ENCODE results near the gene NTN1.

The NTN1 gene

GRCh38 chr17:9229826-9230201 lies 208.5 kb downstream of the NTN1 start:
- no peak overlapping the region for H3K4me3 ChIP-seq (ENCODE audit: low read depth, low read length)

GRCh38 chr17:9230346-9230745 lies 209.0 kb downstream of the NTN1 start:
- no peak overlapping the region for H3K4me3 ChIP-seq (ENCODE audit: low read depth, low read length)

More at GRCh38 chr17:9229826-9230201, 208.5 kb downstream of the NTN1 start:
- no peak for TF ChIP-seq CTCF (IDR thresholded peaks at IDR 0.05; ENCODE audit: borderline replicate concordance, insufficient read depth, low read depth, low read length)

GRCh38 chr17:9230861-9231260 lies 209.6 kb downstream of the NTN1 start:
- H3K4me3 ChIP-seq (ENCODE audit: low read depth, low read length), result no peak overlapping the region
- no peak for TF ChIP-seq CTCF (IDR thresholded peaks at IDR 0.05; ENCODE audit: borderline replicate concordance, insufficient read depth, low read depth, low read length)

More at GRCh38 chr17:9230346-9230745, 209.0 kb downstream of the NTN1 start:
- TF ChIP-seq CTCF (IDR thresholded peaks at IDR 0.05; ENCODE audit: borderline replicate concordance, insufficient read depth, low read depth, low read length), result no peak

- no peak for TF ChIP-seq CTCF (IDR thresholded peaks at IDR 0.05; ENCODE audit: borderline replicate concordance, insufficient read depth, low read depth, low read length)
- H3K4me3 ChIP-seq (ENCODE audit: low read depth, low read length), result no peak overlapping the region
Measured at GRCh38 chr17:9231449-9232154, 210.3 kb downstream of the NTN1 start.

GRCh38 chr17:9232155-9232475 lies 210.8 kb downstream of the NTN1 start:
- TF ChIP-seq CTCF (IDR thresholded peaks at IDR 0.05; ENCODE audit: borderline replicate concordance, insufficient read depth, low read depth, low read length), result no peak
- no peak overlapping the region for H3K4me3 ChIP-seq (ENCODE audit: low read depth, low read length)

GRCh38 chr17:9232591-9233270 lies 211.4 kb downstream of the NTN1 start:
- no peak overlapping the region for H3K4me3 ChIP-seq (ENCODE audit: low read depth, low read length)
- TF ChIP-seq CTCF (IDR thresholded peaks at IDR 0.05; ENCODE audit: borderline replicate concordance, insufficient read depth, low read depth, low read length), result no peak

- TF ChIP-seq CTCF (IDR thresholded peaks at IDR 0.05; ENCODE audit: borderline replicate concordance, insufficient read depth, low read depth, low read length), result no peak
- H3K4me3 ChIP-seq (ENCODE audit: low read depth, low read length), result no peak overlapping the region
Measured at GRCh38 chr17:9233271-9233599, 211.9 kb downstream of the NTN1 start.

All from GM12875 (cell line).